Activated naive CD4-positive, alpha-beta T cell (primary cell): ENCODE measurements around the gene EMP3.
"Not testable (repeated sequence)": the region's sequence is repeated elsewhere in the genome, so short reads cannot be mapped to it uniquely, and the experiment has no call there.

Source experiments
- DNase-seq, 4 experiments: peaks; one replicate each; lab custom pipeline; 2025; lab: John Stamatoyannopoulos, UW

EMP3 gene

GRCh38 chr19:48325265-48325910 lies at the start of gene EMP3:
EMP3 (plus strand) TSS chr19:48325552; CDS start chr19:48326845, 1,293 bp downstream.
- DNase-seq = peak; percentile 37 to 75 (median 57)

DNA sequence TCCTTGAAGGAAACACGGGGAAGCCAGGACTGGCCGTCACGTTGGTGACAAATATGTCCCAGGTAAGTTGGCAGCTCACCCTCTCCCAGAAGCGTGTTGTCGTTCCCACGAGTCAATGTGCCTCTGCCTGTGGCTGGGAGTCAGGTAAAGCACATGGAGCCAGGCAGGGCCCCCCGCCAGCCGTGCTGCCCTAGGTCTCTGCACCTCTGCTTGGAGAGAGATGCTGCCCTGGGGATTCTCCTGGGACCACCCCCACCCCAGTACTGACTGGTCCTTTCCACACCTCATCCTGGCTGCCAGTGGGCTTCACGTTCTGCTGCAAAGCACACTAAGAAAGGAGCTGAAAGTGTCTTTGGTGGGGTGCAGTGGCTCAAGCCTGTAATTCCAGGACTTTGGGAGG lies 45.6 kb upstream of the EMP3 start:
- no peak for DNase-seq

GRCh38 chr19:48283908-48284307 lies 41.4 kb upstream of the EMP3 start:
- DNase-seq = no peak

- no peak for DNase-seq
Measured at GRCh38 chr19:48284896-48285295, 40.5 kb upstream of the EMP3 start.

GRCh38 chr19:48287748-48288147 lies 37.6 kb upstream of the EMP3 start:
- DNase-seq = no peak

DNA sequence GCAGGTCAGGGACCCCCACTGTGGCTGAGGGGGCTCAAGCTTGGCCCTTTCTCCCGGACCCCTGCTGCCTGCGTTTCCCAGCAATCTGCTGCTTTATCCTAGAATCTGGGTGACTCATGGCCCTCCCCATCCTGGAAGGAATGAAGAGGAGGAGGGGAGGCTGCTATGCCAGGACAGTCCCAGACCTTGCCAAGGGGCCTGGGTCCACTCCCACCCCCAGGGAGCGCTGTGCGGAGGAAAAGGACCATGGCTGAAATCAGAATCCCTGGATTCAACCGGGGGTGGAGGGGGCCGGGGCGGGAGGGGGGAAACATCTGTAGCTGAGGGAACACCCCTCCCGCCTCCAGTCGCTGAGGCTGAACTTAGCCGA lies 35.0 kb upstream of the EMP3 start:
- no peak for DNase-seq

GRCh38 chr19:48290771-48291488 lies 34.4 kb upstream of the EMP3 start:
- peak in 3 of 4 experiments; percentile 37 to 56 (median 51) for DNase-seq

- not testable (repeated sequence) for DNase-seq
Measured at GRCh38 chr19:48291489-48291815, 33.9 kb upstream of the EMP3 start.

DNA sequence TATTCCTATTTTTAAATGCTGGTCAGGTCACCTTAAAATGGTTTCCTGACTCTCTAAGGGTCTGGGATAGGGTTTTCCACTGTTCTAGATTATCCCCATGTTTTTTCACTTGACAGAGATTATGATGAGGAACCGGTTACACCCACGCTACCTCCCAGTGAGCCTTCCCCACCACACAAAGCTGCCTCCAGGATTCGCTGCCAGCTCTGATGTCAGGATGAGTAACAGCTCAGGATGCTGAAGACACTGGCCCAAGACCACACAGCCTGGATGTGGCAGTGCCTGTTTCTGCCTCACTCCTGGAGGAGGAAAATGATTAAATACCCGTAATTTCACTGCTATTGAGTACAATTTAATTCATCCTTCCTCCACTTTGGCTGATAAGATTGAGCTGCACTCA lies 32.6 kb upstream of the EMP3 start:
- DNase-seq = no peak

GRCh38 chr19:48295458-48295857 lies 29.9 kb upstream of the EMP3 start:
- DNase-seq = no peak

GRCh38 chr19:48296963-48297734 lies 28.2 kb upstream of the EMP3 start:
- DNase-seq = no peak

DNA sequence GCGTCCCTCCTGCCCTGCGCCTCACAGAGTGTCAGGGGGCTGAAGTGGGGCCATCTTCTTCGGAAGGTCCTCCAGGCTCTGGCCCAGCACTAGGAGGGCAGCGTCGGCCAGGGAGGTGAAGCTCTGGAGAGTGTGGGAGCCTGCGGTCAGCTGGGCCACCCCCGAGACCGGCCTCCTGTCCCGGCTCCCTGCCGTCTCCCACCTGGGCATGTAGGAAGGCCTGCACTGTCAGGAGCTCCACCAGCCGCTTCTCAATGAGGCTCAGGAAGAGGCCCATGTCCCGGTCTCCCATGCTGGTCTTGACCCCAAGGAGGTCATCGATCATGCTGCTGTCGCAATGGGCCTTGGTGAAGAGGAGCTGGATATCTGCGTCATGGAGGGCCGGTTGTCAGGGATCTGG lies 27.4 kb upstream of the EMP3 start:
- DNase-seq = no peak

- DNase-seq = no peak
Measured at GRCh38 chr19:48301886-48302599, 23.3 kb upstream of the EMP3 start.

DNA sequence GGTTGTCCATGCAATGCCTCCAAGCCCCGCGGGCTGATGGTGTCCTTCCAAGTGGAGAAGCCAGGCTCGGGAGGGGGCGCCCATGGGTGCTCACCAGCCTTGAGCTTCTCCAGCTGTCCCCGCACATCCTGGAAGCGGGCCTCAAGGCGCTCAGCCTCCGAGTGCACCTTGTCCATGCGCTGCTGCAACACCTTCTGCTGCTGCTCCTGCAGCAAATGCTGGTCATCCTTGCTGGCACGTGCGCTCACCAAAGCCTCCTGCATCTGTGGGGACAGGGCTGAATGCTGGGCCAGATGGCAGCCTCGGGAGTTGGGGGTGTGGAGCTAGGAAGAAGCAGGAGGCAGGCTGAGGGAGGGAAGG lies 22.8 kb upstream of the EMP3 start:
- DNase-seq = no peak

GRCh38 chr19:48303367-48303766 lies 22.0 kb upstream of the EMP3 start:
- DNase-seq = no peak

DNA sequence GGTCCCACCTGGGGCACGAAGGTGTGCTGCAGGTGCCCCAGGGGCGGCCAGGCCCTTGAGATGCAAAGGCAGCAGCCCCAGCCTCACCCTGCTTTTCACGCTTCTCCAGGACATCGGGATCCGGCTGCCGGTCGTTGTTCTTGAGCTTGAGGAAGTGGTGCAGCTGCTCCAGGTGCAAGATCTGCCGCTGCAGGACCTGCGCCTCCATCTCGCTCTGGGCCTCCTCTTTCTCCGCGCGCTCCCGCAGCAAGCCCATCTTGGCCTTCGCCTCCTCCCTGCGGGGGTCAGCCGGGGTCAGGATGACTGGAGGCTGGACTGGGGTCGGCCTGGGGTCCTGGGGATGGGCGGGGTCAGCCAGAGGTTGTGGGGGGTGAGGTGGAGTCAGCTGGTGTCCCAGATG lies 21.5 kb upstream of the EMP3 start:
- DNase-seq = no peak

- DNase-seq = no peak
Measured at GRCh38 chr19:48308631-48309586, 16.4 kb upstream of the EMP3 start.

- DNase-seq = not testable (repeated sequence)
Measured at GRCh38 chr19:48309731-48310130, 15.6 kb upstream of the EMP3 start.

GRCh38 chr19:48310227-48310626 lies 15.1 kb upstream of the EMP3 start:
- no peak for DNase-seq

DNA sequence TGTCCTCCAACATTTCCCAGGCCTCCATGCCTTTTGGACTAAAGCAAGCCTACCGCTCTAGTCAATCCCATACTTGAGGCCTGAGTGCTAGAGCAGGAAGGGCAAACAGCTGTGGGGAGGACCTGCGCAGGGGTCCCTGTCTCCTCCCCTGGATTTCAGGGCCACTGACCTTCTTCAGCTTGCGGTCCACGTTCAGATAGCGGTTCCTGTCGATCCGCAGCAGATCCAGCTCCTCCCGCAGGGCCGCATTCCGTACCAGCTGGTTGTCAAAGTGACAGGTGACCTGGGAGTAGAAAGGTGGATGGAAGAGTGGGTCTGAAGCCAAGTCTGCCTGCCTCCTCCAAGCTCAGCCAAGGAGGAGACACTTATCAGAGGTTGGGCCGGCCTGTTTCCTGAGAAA lies 14.0 kb upstream of the EMP3 start:
- no peak for DNase-seq

DNA sequence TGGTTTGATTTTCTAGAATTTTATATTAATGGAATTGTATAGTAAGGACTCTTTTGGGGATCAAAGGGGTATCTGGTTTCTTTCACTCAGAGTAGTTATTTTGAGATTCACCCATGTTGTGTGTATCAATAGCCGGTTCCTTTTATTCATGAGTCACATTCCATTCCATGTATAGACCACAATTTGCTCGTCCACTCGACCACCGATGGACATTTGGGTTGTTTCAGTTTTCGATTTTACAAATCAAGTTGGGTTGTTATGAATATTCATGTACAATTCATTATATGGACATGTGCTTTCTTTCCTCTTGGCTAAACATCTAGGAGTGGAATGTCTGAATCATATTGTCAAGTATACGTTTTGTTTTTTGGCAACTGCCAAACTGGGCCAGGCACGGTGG lies 9.6 kb upstream of the EMP3 start:
- DNase-seq = no peak

- not testable (repeated sequence) for DNase-seq
Measured at GRCh38 chr19:48317708-48317960, 7.7 kb upstream of the EMP3 start.
